CD4-positive, alpha-beta T cell treated with Interferon alpha-2 for 1 hour (primary cell): ENCODE measurements around the gene SMYD1.

Experiments used
- DNase-seq, 2 donors: peaks; one replicate each; pipeline ENCODE4 v3.0.0-alpha.2; 2020 to 2022

SMYD1 gene

GRCh38 chr2:88148929-88149438 lies 81.4 kb downstream of the SMYD1 start:
- no peak for DNase-seq

GRCh38 chr2:88159481-88159880 lies 91.9 kb downstream of the SMYD1 start:
- DNase-seq, result no peak

DNA sequence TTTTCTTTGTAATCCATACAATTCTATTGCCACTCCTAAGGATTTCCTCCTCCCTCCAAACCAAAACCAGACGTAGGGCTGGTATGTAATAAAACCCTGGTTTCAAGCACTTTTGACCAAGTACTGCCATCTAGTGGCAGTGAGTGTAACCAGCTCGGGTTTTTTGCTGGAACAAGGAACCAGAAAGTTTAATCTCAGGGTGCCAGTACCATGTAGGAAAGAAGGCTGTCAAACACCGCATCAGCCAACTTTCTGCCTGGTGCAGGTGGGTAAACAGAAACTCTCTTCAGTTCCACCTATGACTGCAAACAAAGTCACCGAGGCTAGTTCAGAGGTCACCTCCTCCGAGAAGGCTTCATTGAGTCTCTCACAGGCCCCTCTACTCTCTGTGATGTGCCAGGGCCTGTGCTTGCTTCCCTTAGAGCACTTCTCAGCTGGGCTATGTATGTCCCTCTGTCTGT lies 92.4 kb downstream of the SMYD1 start:
- DNase-seq, result peak; percentile 54 to 67

DNA sequence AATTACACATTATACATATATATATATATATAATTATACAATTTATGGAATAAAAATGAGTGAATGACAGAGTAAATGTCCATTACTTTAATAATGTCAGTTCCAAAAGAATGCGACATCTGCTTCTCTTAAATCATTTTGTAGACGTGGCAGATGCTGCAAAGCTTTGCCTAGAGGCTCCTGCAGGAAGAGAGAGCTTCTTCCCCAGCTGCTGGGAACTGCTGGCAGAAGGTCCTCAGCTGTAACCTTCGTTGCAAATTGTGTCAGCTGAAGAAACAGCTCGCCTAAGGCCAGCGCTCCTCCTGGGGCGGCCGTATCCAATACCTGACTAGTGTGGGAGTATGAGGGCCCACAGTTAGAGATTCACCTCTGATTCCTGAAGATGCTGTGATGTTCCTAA lies 92.9 kb downstream of the SMYD1 start:
- no peak for DNase-seq

DNA sequence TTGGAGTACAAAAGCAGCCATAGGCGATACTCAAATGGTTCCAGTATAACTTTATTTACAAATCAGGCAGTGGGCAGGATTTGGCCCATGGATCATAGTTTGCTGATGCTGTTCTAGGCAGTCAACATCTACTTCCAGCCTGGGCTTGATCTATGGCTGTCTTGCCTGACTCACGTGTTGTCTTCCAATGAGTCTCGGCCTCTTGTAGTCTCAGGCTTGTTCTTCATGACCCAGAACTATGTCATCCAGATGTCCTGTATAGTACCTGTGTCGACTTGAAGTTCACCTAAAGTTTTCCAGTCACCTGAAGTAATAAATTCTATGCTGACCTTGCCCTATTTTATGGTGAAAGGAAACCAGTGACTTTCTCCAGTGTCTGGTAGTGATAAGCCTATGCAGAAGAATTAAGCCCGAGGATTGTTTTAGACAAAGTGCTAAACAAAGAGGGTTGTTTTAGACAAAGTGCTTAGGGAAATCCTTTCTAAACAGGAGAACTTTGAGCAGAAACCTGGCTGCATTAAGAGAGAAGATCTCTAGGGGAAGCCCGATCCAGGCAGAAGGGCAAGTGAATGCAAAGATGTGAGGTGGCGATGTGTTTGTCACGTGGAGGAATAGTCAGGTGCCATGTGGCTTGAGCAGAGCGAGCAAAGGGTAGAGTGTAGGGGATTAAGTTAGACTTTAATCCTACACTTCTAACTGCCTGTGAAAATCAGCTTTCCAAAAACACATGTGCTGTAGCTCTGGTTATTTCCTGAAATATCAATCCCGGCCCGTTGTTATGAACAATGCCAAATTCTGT lies 94.0 kb downstream of the SMYD1 start:
- no peak for DNase-seq
